Activated CD8-positive, alpha-beta memory T cell treated with anti-CD3 and anti-CD28 coated beads, Interleukin-2, amount 50 U/mL, for 24 hours (primary cell): ENCODE data around the gene NHLRC4.
"Not testable (repeated sequence)": the region's sequence is repeated elsewhere in the genome, so short reads cannot be mapped to it uniquely, and the experiment has no call there.

Experiments
- DNase-seq: peaks from one replicate; pipeline ENCODE4 v3.0.0-alpha.2; 2020; ENCODE audit errors: extremely low read depth

Gene NHLRC4

GRCh38 chr16:597655-598054, 30.9 kb downstream of the NHLRC4 start:
- not testable (repeated sequence) for DNase-seq

- DNase-seq, result no peak
These were observed 32.3 kb downstream of the NHLRC4 start for GRCh38 chr16:598823-599739.

DNA sequence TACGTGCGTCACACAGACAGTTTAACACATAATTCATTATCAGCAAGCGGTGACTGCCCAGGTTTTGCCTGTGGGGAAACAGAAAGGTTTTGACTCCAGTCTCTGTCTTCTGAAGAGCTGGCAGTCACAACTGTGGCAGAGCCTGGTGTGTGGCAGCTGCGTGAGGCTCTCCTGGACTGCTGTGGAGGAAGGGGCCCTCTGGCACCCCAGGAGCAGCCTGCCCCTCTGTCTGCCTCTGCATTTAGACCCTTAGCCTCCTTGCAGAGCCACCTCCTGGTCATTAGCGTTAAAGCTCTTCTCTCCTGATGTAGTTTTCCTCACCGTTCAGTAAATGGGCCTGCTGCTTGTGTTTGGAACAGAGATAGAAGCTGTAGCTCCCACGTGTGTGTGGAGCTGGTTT, 34.0 kb downstream of the NHLRC4 start:
- DNase-seq, result no peak

DNA sequence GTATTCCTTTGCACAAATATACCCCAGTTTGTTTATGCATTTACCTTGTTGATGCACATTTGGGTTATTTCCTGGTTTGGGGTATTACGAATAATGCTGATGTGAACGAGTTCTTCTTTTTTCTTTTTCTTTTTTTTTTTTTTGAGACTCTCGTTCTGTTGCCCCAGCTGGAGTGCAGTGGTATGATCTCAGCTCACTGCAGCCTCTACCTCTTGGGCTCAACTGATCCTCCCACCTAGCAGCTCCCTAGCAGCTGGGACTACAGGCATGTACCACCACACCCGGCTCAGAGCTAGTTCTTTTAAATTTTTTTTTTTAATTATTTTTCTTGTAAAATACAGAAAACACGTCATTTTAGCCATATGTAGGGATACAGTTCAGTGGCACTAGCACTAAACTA, 37.1 kb downstream of the NHLRC4 start:
- DNase-seq, result no peak

- no peak for DNase-seq
These were observed 40.0 kb downstream of the NHLRC4 start for GRCh38 chr16:606656-607307.

DNA sequence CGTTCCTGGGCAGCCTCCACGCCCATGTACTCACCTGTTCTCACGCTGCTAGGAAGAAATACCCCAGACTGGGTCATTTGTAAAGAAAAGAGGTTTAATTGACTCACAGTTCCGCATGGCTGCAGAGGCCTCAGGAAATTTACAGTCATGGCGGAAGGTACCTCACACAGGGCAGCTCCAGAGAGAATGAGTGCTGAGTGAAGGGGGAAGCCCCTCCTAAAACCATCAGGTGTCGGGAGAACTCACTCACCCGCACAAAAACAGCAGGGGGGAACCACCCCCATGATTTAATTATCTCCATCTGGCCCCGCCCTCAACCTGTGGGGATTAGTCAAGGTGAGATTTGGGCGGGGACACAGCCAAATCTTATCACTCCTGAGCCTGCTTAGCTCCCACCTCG, 41.2 kb downstream of the NHLRC4 start:
- no peak for DNase-seq

GRCh38 chr16:609316-609715, 42.5 kb downstream of the NHLRC4 start:
- no peak for DNase-seq

GRCh38 chr16:609984-610383, 43.2 kb downstream of the NHLRC4 start:
- DNase-seq, result no peak

DNA sequence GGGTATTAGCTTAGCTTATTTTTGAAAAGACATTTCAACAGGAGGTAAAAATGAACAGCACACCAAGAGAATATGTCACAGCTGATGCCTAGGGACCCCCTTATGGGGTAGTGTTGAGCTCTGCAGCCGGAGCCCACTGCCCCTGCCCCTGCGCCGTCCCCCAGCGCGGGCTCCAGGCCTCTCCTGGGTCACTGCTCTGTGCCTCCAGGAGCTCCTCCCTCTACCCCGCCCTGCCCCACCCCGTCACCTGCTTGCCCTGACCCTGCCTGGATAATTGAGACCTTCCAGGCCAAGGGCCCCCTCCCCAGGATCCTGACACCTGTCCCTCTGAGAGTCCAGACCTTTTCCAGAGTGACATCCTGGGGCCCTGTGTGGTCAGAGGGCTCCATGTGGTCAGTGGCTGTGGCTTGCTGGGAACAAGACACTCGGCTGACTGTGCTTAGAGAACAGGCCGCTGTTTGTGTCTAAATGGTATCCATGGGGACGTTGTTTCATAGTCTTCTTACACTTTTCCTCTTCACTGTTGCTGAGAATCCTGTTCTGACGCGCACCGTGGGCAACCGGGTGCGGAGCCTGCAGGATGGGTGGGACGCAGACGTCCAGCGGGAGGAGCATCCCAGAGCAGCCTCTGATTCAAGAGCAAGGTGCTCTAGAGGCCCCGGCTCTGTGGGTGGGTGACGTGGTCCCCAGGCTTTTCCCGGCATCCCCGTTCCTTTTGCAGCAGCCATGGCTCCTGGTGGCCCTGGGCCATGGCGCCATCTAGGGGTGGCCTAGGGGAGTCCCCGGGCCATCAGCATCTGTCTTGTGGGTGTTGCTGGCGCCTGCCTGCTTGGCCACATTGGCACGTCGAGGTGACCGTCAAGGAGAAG, 43.9 kb downstream of the NHLRC4 start:
- DNase-seq, result no peak

DNA sequence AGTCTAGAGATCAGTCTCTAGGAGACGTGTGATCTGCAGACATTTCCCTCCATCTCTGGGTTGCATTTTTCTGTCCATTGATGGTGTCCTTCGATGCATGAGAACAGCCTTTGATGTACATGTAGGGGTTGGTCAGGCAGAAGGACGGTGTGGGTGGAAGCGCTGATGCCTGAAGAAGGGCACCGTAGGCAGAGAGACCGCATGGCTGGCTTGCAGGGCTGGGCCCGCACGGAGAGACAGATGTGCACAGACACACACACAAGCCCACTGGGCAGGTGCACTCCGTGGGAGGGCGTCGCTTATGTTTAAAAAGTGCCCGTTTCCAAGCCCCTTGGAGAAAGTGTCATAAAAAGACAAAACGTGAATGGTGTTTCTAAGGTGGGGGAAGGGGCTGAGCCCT, 48.3 kb downstream of the NHLRC4 start:
- DNase-seq, result no peak

DNA sequence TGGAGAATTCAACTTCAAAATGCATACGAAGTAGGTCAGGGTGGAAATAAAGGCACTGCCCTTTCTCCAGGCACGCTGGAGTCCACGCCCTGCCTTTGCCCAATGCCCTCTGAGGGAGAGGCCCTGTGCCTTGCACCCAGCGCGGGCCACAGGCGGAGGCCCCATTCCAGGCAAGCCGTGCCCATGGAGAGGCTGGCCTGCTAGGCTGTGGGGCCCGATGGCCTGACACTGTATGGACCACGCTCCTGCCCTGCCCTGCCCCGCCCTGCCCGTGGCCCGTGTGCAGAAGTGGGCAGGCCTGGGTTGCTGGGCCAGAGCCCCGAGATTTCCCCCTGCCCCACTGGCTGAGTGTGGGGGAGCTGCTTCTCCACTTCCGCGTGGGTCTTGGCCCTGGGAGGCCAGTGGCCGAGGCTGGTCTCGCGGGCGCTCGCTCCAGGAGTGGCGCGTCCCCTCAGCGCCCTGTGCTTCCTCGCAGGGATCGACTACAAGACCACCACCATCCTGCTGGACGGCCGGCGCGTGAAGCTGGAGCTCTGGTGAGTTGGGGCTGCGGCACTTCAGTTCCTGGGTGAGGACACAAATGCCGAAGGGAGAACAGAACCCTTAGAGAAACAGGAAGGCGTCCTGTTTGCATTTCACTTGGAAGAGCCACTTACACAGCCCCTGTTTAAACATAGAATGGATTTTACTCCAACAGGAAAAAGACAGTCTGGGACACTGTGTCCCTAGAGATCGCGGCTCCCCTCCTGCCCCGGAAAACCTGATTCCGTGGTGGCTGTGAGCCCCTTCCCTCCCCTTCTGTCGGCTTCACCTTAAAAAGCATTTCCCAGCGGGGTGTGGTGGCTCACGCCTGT, 50.2 kb downstream of the NHLRC4 start:
- no peak for DNase-seq

DNA sequence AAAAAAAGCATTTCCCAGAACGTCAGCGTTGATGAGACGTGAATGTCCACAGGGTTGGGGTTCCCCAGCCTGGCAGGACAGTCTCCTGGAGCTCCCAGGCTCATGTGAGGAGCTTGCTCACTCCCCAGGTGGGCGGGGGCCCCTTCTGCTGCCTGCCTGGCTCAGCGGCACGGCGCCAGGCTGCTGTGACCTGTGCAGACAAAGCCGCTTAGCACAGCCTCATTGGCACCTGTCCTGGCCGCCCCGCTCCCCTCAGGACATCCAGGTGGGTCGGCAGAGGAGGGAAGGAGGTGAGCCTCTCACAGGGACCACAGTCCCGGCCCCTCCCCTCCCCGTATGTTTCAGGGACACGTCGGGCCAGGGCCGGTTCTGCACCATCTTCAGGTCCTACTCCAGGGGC, 51.0 kb downstream of the NHLRC4 start:
- no peak for DNase-seq
